Measurements from ENCODE around the gene PTGFRN.
A peak's percentile ranks its signal among the peaks of the same experiment; 100 is the strongest.
"Not testable (repeated sequence)": the region's sequence is repeated elsewhere in the genome, so short reads cannot be mapped to it uniquely, and the experiment has no call there.

PTGFRN gene

DNA sequence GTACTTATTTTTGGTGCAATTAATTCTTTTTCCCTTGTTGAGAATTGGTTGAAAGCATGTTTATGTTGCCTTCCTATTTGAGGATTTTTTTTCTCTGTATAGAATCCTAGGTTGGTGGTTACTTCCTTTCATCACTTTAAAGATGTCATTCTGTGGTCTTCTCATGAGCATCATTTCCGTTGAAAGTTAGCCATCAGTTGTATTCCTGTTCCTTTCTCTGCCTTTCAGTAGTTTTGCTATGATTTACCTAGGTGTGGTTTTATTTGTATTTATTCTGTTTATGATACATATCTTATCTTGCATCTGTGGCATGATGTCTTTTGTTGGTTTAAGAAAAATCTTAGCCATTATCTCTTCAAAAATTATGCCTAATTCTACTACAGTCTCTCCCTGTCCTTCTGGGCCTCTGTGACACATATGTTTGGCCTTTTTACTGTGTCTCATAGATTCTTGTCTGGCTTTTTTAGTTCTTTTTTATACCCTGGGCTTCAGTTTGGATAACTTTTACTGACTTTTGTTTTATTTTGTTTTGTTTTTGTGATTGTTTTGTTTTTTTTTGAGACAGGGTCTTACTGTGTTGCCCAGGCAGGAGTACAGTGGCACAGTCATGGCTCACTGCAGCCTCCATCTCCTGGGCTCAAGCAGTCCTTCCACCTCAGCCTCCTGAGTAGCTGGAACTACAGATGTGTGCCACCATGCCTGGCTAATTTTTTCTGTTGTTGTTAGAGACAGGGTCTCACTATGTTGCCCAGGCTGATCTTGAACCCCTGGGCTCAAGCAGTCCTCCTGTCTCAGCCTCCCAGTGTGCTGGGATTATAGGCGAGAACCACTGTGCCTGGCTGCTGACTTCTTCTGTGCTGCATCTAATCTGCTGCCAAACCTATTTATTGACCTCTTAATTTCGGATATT is 24.1 kb downstream of the PTGFRN start:
- DNase-seq (ENCODE audit: low read depth) = no peak
- H3K4me3 ChIP-seq (ENCODE audit: control insufficient read depth, low read depth, low read length) = no peak overlapping the region
- TF ChIP-seq, protein P1, sequence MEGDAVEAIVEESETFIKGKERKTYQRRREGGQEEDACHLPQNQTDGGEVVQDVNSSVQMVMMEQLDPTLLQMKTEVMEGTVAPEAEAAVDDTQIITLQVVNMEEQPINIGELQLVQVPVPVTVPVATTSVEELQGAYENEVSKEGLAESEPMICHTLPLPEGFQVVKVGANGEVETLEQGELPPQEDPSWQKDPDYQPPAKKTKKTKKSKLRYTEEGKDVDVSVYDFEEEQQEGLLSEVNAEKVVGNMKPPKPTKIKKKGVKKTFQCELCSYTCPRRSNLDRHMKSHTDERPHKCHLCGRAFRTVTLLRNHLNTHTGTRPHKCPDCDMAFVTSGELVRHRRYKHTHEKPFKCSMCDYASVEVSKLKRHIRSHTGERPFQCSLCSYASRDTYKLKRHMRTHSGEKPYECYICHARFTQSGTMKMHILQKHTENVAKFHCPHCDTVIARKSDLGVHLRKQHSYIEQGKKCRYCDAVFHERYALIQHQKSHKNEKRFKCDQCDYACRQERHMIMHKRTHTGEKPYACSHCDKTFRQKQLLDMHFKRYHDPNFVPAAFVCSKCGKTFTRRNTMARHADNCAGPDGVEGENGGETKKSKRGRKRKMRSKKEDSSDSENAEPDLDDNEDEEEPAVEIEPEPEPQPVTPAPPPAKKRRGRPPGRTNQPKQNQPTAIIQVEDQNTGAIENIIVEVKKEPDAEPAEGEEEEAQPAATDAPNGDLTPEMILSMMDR (IDR thresholded peaks at IDR 0.05; ENCODE audit: control insufficient read depth, insufficient read depth, low read depth, low read length, missing control alignments) = no peak

- no peak for DNase-seq (ENCODE audit: low read depth)
- TF ChIP-seq, protein P1 (IDR thresholded peaks at IDR 0.05; ENCODE audit: control insufficient read depth, insufficient read depth, low read depth, low read length, missing control alignments) = peak; percentile 23
- H3K4me3 ChIP-seq (ENCODE audit: control insufficient read depth, low read depth, low read length) = no peak overlapping the region
Observed at GRCh38 chr1:116934586-116935207, 25.0 kb downstream of the PTGFRN start.

- no peak for DNase-seq (ENCODE audit: low read depth)
- H3K4me3 ChIP-seq (ENCODE audit: control insufficient read depth, low read depth, low read length) = no peak overlapping the region
- TF ChIP-seq, protein P1 (IDR thresholded peaks at IDR 0.05; ENCODE audit: control insufficient read depth, insufficient read depth, low read depth, low read length, missing control alignments) = no peak
Observed at GRCh38 chr1:116938216-116938615, 28.5 kb downstream of the PTGFRN start.

- not testable (repeated sequence) for DNase-seq (ENCODE audit: low read depth); H3K4me3 ChIP-seq (ENCODE audit: control insufficient read depth, low read depth, low read length)
Observed at GRCh38 chr1:116939780-116940543, 30.2 kb downstream of the PTGFRN start.

DNA sequence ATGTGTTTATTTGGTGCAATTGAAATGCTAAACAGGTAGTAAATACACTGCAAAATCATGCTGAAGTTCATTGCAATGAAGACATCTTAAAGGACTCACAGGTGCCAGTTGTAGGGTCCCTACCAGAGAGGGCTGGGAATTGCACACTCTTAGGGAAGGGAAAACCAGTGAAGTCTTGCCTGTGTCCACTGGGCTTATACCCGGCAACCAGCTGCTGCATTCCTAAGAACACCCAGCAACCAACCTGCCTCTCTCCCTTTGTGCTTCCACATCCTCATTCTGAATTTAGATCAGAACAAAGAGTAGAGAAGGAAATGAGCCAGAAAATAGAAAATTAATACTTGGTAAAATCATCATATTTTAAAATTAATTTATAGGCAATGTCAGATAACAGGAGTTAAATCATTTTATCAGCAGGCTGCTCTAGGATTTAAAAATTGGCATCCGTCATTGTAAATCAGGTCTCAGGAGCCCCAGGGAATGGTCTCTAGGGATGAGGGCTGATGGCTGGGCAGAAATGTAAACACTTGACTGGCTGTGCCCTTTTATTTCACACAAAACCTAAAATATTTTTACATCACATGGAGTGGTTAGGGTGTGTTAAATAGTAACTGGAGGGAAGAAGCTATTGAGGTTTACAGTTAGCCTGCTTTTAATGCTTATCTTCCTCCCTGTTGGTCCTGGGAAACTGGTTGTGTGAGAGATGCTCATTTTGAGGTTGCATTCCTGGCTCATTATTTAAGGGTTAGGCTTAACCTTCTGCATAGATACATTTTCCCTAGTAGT is 31.3 kb downstream of the PTGFRN start:
- no peak overlapping the region for H3K4me3 ChIP-seq (ENCODE audit: control insufficient read depth, low read depth, low read length)
- TF ChIP-seq, protein P1 (IDR thresholded peaks at IDR 0.05; ENCODE audit: control insufficient read depth, insufficient read depth, low read depth, low read length, missing control alignments) = no peak
- no peak for DNase-seq (ENCODE audit: low read depth)

- no peak overlapping the region for H3K4me3 ChIP-seq (ENCODE audit: control insufficient read depth, low read depth, low read length)
- TF ChIP-seq, protein P1 (IDR thresholded peaks at IDR 0.05; ENCODE audit: control insufficient read depth, insufficient read depth, low read depth, low read length, missing control alignments) = no peak
- DNase-seq (ENCODE audit: low read depth) = no peak
Observed at GRCh38 chr1:116941670-116942069, 32.0 kb downstream of the PTGFRN start.

Measured in AG09309 (cell line).